NT2/D1 (cell line): Measurements from ENCODE around the gene LAPTM5.

Source experiments
- SUZ12 ChIP-seq: IDR thresholded peaks from 2 replicates; pipeline ENCODE4 v1.6.1; 2011; ENCODE audit not compliant: insufficient read length, insufficient read depth; ENCODE audit errors: extremely low read depth
- YY1 ChIP-seq: IDR thresholded peaks from 2 replicates; pipeline ENCODE4 v1.6.1; 2011; ENCODE audit not compliant: insufficient read length, insufficient read depth
- ZNF274 ChIP-seq: IDR thresholded peaks from 2 replicates; pipeline ENCODE4 v1.6.1; 2011; ENCODE audit warnings: mild to moderate bottlenecking, low read depth, low read length

DNA sequence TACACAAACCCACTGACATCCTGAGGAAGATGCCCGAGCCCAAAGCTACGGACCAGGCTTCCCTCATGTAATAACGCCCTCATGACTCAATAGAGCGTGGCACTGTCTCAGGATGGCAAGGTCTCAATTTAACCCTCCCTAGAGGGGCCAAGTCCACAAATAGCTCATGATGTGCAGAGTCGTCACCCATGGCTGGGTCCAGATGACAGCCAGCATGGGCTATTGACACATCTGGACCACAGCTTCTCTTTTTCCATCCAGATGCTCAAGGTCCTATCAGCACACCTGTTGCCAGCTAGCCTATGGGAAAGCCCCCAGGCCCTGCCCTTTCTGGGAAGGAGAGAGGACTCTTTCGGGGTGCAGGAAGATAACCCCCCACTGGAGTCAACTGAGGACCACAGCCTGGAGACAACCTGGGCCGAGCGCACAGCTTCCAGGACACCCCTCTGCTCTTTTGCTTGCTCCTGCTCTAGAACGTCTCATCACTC lies 2.8 kb downstream of the LAPTM5 start:
- TF ChIP-seq YY1 (no peak), SUZ12 (no peak), ZNF274 (no peak)
